Left forelimb (tissue), 1 donor: Measurements from ENCODE around the gene BAIAP2L1.
"Not testable (repeated sequence)": the region's sequence is repeated elsewhere in the genome, so short reads cannot be mapped to it uniquely, and the experiment has no call there.

Experiments used
- DNase-seq: peaks from one replicate; pipeline ENCODE4 v3.0.0-alpha.2; 2018; ENCODE audit warnings: low spot score

The BAIAP2L1 gene

GRCh38 chr7:98400542-98401340 lies at the start of gene BAIAP2L1:
Gene BAIAP2L1 (minus strand): TSS chr7:98401090. CDS start chr7:98400852, 238 bp downstream.
- peak; percentile 85 for DNase-seq

GRCh38 chr7:98448766-98449165 lies 47.9 kb upstream of the BAIAP2L1 start:
- no peak for DNase-seq

DNA sequence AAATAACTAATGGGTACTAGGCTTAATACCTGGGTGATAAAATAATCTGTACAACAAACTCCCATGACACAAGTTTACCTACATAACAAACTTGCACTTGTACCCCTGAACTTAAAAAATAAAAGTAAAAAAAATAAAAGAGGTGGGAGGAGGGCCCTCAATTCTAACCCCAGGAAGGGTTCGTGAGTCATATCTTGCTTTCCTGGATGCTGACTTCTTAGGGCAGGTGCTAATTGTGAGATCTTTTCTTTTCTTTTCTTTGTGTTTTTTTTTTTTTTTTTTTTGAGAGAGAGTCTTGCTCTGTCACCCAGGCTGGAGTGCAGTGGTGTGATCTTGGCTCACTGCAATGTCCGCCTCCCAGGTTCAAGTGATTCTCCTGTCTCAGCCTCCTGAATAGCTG lies 40.1 kb upstream of the BAIAP2L1 start:
- DNase-seq = not testable (repeated sequence)

DNA sequence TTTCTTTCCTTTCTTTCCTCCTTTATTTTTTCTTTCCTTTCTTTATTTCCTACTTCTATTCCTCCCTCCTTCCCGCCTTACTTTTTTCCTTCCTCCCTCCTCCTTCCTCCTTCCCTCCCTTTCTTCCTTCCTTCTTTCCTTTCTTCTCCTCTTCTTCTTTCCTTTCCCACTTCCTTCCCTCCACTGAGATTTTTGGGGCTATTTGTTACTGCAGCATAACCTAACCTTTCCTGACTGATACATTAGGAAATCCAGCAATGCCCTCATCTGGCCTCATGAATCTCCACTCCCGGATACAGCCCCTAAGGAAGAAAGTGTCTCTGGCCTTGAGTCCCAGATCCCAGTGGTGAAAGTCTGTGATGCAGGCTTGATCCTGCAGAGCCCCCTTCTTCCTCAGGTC lies 38.6 kb upstream of the BAIAP2L1 start:
- DNase-seq = no peak

DNA sequence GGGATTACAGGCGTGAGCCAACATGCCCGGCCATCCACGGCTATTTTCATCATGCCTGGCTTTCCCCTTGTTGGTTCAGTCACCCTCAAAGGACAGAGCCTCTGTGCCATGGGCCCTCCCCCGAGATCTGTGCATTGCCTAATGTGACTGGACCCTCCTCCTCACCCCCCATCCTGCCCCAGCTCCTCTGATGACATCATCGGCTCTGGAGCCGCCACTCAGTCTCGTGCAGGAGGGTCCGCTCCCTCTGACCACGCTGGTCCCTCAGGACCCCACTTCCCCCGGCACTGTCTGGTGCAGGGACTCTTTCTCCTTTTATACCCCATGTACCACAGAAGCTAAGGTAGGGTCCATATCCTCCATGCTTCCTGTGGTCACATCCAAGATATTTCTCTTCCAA lies 33.2 kb upstream of the BAIAP2L1 start:
- DNase-seq = no peak

DNA sequence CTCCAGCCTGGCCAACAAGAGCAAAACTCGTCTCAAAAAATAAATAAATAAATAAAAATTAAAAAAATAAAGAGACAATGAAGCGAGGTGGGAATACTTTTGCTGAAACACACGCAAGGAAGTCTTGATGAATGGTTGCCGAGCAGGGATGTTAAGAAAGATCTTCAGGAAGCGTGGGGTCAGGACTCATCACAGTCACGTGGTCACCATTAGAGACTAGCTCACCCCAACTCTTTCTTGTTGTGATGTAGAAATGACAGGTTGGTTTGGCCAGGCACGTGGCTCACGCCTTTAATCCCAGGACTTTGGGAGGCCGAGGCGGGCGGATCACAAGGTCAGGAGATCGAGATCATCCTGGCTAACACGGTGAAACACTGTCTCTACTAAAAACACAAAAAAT lies 28.9 kb upstream of the BAIAP2L1 start:
- no peak for DNase-seq

DNA sequence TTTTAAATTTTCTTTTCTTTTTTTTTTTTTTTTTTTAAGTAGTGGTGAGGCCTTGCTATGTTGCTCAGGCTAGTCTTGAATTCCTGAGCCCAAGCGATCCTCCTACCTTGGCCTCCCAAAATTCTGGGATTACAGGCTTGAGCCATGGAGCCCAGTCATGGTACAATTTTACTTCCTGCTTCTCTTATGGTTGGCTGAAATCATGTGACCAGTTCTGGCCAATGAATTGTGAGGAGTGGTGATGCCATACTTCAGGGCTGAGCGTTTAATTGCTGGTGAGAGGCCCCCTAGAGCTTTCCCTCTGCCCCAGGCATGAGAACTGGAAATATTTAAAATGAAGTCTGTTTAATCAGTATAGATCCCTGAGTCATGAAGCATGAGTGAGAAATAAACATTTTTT lies 22.2 kb upstream of the BAIAP2L1 start:
- DNase-seq = no peak

GRCh38 chr7:98420966-98421612 lies 20.2 kb upstream of the BAIAP2L1 start:
- DNase-seq = no peak

- not testable (repeated sequence) for DNase-seq
These were observed 19.1 kb upstream of the BAIAP2L1 start for GRCh38 chr7:98419988-98420387.

- not testable (repeated sequence) for DNase-seq
These were observed 18.4 kb upstream of the BAIAP2L1 start for GRCh38 chr7:98419316-98419691.

- no peak for DNase-seq
These were observed 17.9 kb upstream of the BAIAP2L1 start for GRCh38 chr7:98418636-98419315.

DNA sequence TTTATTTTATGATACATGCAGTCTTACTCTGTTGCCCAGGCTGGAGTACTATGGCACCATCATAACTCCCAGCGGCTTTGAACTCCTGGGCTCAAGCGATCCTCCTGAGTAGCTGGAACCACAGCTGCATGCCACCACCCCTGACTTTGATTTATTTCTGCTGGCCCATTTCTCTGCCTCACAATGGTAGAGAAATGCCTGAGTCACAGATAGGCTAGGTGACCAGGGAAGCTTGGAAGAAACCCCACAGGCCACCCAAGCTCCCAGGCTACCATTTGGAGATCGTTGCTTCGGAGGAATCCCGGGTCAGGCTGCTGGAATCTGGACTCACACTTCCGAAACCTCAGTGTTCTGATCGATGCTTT lies 17.4 kb upstream of the BAIAP2L1 start:
- DNase-seq = no peak

- DNase-seq = not testable (repeated sequence)
These were observed 16.8 kb upstream of the BAIAP2L1 start for GRCh38 chr7:98417604-98418270.

- DNase-seq = no peak
These were observed 13.5 kb upstream of the BAIAP2L1 start for GRCh38 chr7:98414205-98414900.

DNA sequence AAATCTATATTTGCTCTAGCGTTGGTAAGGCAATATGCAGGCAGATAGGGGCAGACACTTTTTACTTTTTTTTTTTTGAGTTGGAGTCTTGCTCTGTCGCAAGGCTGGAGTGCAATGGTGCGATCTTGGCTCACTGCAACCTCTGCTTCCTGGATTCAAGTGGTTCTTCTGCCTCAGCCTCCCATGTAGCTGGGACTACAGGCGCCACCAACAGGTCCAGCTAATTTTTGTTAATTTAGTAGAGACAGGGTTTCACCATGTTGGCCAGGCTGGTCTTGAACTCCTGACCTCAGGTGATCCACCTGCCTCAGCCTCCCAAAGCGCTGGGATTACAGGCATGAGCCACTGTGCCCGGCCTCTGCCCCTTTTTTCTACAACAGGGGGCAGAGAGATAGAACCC lies 12.8 kb upstream of the BAIAP2L1 start:
- not testable (repeated sequence) for DNase-seq

GRCh38 chr7:98409843-98410242 lies 9.0 kb upstream of the BAIAP2L1 start:
- DNase-seq = no peak

DNA sequence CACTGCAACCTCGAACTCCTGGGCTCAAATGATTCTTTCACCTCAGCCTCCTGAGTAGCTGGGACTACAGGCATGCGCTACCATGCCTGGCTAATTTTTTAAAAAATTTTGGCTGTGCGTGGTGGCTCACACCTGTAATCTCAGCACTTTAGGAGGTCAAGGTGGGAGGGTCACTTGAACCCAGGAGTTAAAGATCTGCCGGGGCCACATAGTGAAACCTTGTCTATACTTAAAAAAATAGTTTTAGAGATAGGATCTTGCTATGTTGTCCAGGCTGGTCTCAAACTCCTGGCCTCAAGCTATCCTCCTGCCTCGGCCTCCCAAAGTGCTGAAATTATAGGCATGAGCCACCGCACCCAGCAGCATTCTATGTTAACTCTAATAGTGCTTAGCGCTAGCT lies 7.3 kb upstream of the BAIAP2L1 start:
- not testable (repeated sequence) for DNase-seq

- no peak for DNase-seq
These were observed 5.9 kb upstream of the BAIAP2L1 start for GRCh38 chr7:98406827-98407226.

DNA sequence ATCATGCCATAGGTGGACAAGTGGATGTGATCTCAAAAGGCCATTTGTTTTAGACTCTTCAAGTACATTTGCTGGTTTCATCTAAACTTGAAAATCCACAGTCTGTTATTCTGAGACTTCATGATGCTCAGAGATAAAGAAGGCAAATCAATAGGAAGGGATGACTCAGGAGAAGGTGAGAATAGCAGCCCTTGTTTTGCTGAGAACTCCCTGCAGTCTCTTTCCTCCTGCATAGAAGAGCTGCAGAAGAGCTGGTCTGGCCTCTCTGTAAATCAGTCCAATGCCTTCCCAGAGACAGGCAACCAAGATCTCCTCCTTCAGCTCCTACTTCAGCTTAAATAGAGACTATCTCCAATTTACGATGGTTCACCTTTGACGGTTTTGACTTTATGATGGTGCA lies 4.0 kb upstream of the BAIAP2L1 start:
- DNase-seq = no peak

GRCh38 chr7:98399890-98400541 lies 874 bp downstream of the BAIAP2L1 start:
- no peak for DNase-seq

DNA sequence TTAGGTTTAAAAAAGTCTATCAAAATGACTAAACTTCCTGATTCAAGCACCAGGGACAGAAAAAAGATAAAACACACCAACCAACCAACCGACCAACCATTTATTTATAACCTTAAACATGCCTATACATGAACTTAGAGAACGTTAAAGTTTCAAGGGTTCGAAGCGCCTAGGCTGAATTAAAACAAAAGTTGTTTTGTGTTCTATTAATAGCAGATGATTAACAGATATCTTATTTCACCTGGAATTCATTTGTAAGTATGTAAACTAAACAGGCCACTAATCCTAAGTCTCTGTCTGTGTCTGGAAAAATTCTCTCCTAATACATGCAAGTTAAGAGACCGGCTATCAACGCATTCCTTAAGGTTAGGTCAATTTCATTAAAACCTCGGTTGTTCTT lies 1.4 kb downstream of the BAIAP2L1 start:
- no peak for DNase-seq
